KMS-11 (cell line): Measurements from ENCODE around the gene CPD.

Experiments used
- H2AFZ ChIP-seq: fragments of 200-600 bp; sonication (generic); 2 replicates; pipeline ENCODE4 v1.6.1; 2016; ENCODE audit warnings: antibody characterized with exemption, mixed run types, low read depth
- H3K27ac ChIP-seq: fragments of 200-600 bp; sonication (generic); 2 replicates; pipeline ENCODE4 v1.6.1; 2016; ENCODE audit warnings: mild to moderate bottlenecking, mixed run types
- H3K27me3 ChIP-seq: fragments of 200-600 bp; sonication (generic); 2 replicates; pipeline ENCODE4 v1.6.1; 2017; ENCODE audit warnings: mild to moderate bottlenecking, low read depth, mixed run types, moderate library complexity; ENCODE audit not compliant: insufficient read depth
- H3K36me3 ChIP-seq: fragments of 200-600 bp; sonication (generic); 2 replicates; pipeline ENCODE4 v1.6.1; 2017; ENCODE audit warnings: mild to moderate bottlenecking, mixed run types; ENCODE audit not compliant: insufficient read depth
- H3K4me1 ChIP-seq: fragments of 200-600 bp; sonication (generic); 2 replicates; pipeline ENCODE4 v1.6.1; 2016; ENCODE audit warnings: mild to moderate bottlenecking, low read depth, mixed run types; ENCODE audit not compliant: poor library complexity, severe bottlenecking
- H3K4me2 ChIP-seq: fragments of 200-600 bp; sonication (generic); 2 replicates; pipeline ENCODE4 v1.7.0; 2016; ENCODE audit warnings: mild to moderate bottlenecking, mixed run types
- H3K4me3 ChIP-seq: fragments of 200-600 bp; sonication (generic); IDR thresholded peaks from 2 replicates; pipeline ENCODE4 v1.6.1; 2017; ENCODE audit warnings: low read depth, low read length, mixed read lengths; ENCODE audit not compliant: insufficient read depth
- H3K79me2 ChIP-seq: fragments of 200-600 bp; sonication (generic); 2 replicates; pipeline ENCODE4 v1.6.1; 2016; ENCODE audit warnings: low read depth, mixed run types; ENCODE audit not compliant: insufficient read depth
- H3K9ac ChIP-seq: fragments of 200-600 bp; sonication (generic); 2 replicates; pipeline ENCODE4 v1.6.1; 2016; ENCODE audit warnings: mild to moderate bottlenecking, mixed run types
- H4K20me1 ChIP-seq: fragments of 200-600 bp; sonication (generic); 2 replicates; pipeline ENCODE4 v1.6.1; 2016; ENCODE audit warnings: mild to moderate bottlenecking, mixed run types; ENCODE audit not compliant: insufficient read depth
- CTCF ChIP-seq: fragments of 200-600 bp; sonication (generic); conservative IDR thresholded peaks from 2 replicates; pipeline ENCODE4 v1.6.1; 2017; ENCODE audit warnings: low read depth, mild to moderate bottlenecking, antibody characterized with exemption, low read length, moderate library complexity, mixed read lengths

Gene CPD

GRCh38 chr17:30519166-30519565 is 140.4 kb downstream of the CPD start:
- Histone ChIP-seq H3K4me1 (no peaks in the 10 kb centered on the region), H3K27me3 (no peaks in the 10 kb centered on the region), H3K27ac (no peak overlapping the region), H3K9ac (no peak overlapping the region), H3K4me3 (no peak overlapping the region), H3K4me2 (no peak overlapping the region), H3K36me3 (no peaks in the 10 kb centered on the region), H2AFZ (no peak overlapping the region), H4K20me1 (no peaks in the 10 kb centered on the region), H3K79me2 (no peaks in the 10 kb centered on the region)
- TF ChIP-seq CTCF: no peak
